Keratinocyte (primary cell): ENCODE data around the gene PLAU. TPM values are rescaled to one million over a fixed set of nuclear protein-coding genes. Genes with fewer than 3 reads are reported as not detected.

Experiments used
- DNase-seq: peaks from one replicate; pipeline ENCODE4 v3.0.0-alpha.2; 2011; ENCODE audit warnings: low read depth, missing footprints, low spot score
- FAIRE-seq: peaks from 2 replicates; lab custom pipeline; 2011; peaks lifted over from hg19 to GRCh38; lab: Jason Lieb, UNC
- H2AFZ ChIP-seq: 2 replicates; pipeline ENCODE4 v1.6.0; 2012; ENCODE audit warnings: low read length, control low read depth, inconsistent platforms; ENCODE audit not compliant: control insufficient read depth
- H3K27ac ChIP-seq: 2 replicates; pipeline ENCODE4 v1.5.1; 2011; ENCODE audit warnings: low read length; ENCODE audit not compliant: control insufficient read depth, insufficient read depth
- H3K27me3 ChIP-seq: 3 replicates; pipeline ENCODE4 v1.6.0; 2011; ENCODE audit warnings: low read length; ENCODE audit not compliant: control insufficient read depth, insufficient read depth; ENCODE audit errors: extremely low read depth
- H3K36me3 ChIP-seq, 2 experiments: 2 replicates in 1 of 2; 3 replicates in 1 of 2; pipeline ENCODE4 v1.5.1; 2011; ENCODE audit warnings: low read length in 2 of 2, mild to moderate bottlenecking in 1 of 2; ENCODE audit not compliant: control insufficient read depth in 2 of 2, insufficient read depth in 2 of 2; ENCODE audit errors: extremely low read depth in 1 of 2
- H3K4me1 ChIP-seq: 3 replicates; pipeline ENCODE4 v1.5.1; 2011; ENCODE audit warnings: low read length; ENCODE audit not compliant: control insufficient read depth, insufficient read depth; ENCODE audit errors: extremely low read depth
- H3K4me2 ChIP-seq: 3 replicates; pipeline ENCODE4 v1.6.0; 2011; ENCODE audit warnings: low read depth, low read length; ENCODE audit not compliant: control insufficient read depth, insufficient read depth; ENCODE audit errors: extremely low read depth
- H3K4me3 ChIP-seq, 3 experiments: fragments of 200-600 bp in 1 of 3; sonication (generic) in 1 of 3; 2 replicates in 2 of 3; 3 replicates in 1 of 3; pipeline ENCODE4 v1.5.1; 2011 to 2016; ENCODE audit warnings: low read length in 3 of 3, mild to moderate bottlenecking in 3 of 3, control low read depth in 2 of 3, inconsistent platforms in 1 of 3, low read depth in 1 of 3, mixed read lengths in 1 of 3, mixed run types in 1 of 3, moderate library complexity in 1 of 3; ENCODE audit not compliant: control insufficient read depth in 2 of 3, insufficient read depth in 2 of 3; ENCODE audit errors: extremely low read depth in 1 of 3
- H3K79me2 ChIP-seq: 2 replicates; pipeline ENCODE4 v1.6.0; 2012; ENCODE audit warnings: low read length; ENCODE audit not compliant: control insufficient read depth, insufficient read depth
- H3K9ac ChIP-seq: 3 replicates; pipeline ENCODE4 v1.6.0; 2011; ENCODE audit warnings: low read length; ENCODE audit not compliant: control insufficient read depth, insufficient read depth; ENCODE audit errors: extremely low read depth
- H3K9me1 ChIP-seq: 3 replicates; pipeline ENCODE4 v1.6.0; 2011; ENCODE audit warnings: low read length; ENCODE audit not compliant: control insufficient read depth, insufficient read depth; ENCODE audit errors: extremely low read depth
- H3K9me3 ChIP-seq: 2 replicates; pipeline ENCODE4 v1.5.1; 2012; ENCODE audit warnings: low read depth, low read length; ENCODE audit not compliant: control insufficient read depth
- H4K20me1 ChIP-seq: 3 replicates; pipeline ENCODE4 v1.6.0; 2011; ENCODE audit warnings: low read length; ENCODE audit not compliant: control insufficient read depth, insufficient read depth; ENCODE audit errors: extremely low read depth
- EZH2 ChIP-seq: IDR thresholded peaks from one replicate; pipeline ENCODE4 v1.6.1; 2012; ENCODE audit warnings: inconsistent platforms, mild to moderate bottlenecking, low read length, moderate library complexity
- dilution Hi-C: fragments of 300-500 bp; cut with MboI; formaldehyde crosslinking; loops from one replicate; pipeline ENCODE4 v1.7.0; 2020; ENCODE audit warnings: low sequenced_read_pairs; ENCODE audit not compliant: extremely low pct_ligation_motif_present
- polyA plus RNA-seq, 5 experiments: library from polyadenylated mRNA; depleted of rRNA in 3 of 5; stranded (reverse) in 3 of 5; stranded (forward) in 1 of 5; unstranded in 1 of 5; fragments of >200 nt; gene quantifications; 1 replicate in 1 of 5; 2 replicates in 3 of 5; 3 replicates in 1 of 5; pipeline versions ENCODE4 v1.2.1 to v1.2.3, GENCODE V29; 2011 to 2012; ENCODE audit warnings: missing spikeins in 2 of 5, low read depth in 1 of 5, low replicate concordance in 1 of 5
- TF ChIP-seq, protein P1 (sequence below), 3 experiments: IDR thresholded peaks in 1 of 3; conservative IDR thresholded peaks in 1 of 3; optimal IDR thresholded peaks in 1 of 3; 2 replicates in 2 of 3; 3 replicates in 1 of 3; pipeline versions ENCODE3 to v1.5.1; 2011; ENCODE audit warnings: low read length in 3 of 3, mild to moderate bottlenecking in 3 of 3, moderate library complexity in 2 of 3, control low read depth in 1 of 3, inconsistent platforms in 1 of 3; ENCODE audit not compliant: insufficient read depth in 2 of 3; ENCODE audit errors: extremely low read depth in 1 of 3

The PLAU gene
- polyA plus RNA-seq, 1 donor (not counting 4 experiments of a cell fraction or from before 2014, with no cell fraction given): 262 TPM

DNA sequence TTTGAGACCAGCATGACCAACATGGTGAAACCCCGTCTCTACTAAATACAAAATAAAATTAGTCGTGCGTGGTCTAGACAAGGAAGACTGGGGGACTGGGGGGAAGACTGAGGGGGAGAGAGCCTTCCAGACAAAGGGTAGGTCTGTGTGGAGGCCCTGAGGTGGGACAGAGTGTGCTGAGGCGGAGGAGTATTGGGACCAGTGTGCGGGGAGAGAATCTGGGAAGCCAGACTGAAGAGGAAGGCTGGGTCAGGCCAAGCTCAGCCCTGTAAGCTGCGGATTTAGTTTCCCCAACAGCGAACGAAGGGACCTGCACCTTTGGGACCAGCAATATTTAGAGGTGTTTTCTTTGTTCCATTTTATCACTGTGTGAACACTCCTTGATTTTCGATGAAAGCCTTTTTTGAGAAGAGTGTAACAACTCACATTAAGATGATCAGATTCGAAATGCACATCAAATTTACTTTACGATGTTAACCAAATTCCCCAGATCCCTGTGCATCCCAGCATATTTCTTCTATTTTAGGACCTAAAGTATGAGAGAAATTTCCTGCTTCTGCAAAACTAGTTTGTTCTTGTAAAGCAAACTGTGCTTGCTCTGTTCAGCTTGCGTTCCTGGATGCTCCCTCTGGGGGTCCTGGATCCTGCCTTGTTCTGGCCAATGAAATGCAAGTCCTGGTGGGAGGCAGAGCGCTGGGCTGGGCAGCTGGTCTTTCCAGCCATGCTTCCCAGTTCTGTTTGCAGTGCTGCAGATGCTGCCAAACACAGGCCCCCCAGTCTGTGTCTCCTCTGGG lies 39.4 kb downstream of the PLAU start:
- DNase-seq: no peak
- Histone ChIP-seq H3K9me1 (no peaks in the 10 kb centered on the region), H3K4me2 (no peak overlapping the region), H2AFZ (no peak overlapping the region), H3K4me1 (no peaks in the 10 kb centered on the region), H3K9ac (no peak overlapping the region), H3K79me2 (no peaks in the 10 kb centered on the region), H3K4me3 (no peak overlapping the region), H3K27me3 (no peaks in the 10 kb centered on the region), H3K9me3 (no peaks in the 10 kb centered on the region), H3K27ac (no peak overlapping the region), H4K20me1 (no peaks in the 10 kb centered on the region), H3K36me3 (no peaks in the 10 kb centered on the region)
- TF ChIP-seq, protein P1, sequence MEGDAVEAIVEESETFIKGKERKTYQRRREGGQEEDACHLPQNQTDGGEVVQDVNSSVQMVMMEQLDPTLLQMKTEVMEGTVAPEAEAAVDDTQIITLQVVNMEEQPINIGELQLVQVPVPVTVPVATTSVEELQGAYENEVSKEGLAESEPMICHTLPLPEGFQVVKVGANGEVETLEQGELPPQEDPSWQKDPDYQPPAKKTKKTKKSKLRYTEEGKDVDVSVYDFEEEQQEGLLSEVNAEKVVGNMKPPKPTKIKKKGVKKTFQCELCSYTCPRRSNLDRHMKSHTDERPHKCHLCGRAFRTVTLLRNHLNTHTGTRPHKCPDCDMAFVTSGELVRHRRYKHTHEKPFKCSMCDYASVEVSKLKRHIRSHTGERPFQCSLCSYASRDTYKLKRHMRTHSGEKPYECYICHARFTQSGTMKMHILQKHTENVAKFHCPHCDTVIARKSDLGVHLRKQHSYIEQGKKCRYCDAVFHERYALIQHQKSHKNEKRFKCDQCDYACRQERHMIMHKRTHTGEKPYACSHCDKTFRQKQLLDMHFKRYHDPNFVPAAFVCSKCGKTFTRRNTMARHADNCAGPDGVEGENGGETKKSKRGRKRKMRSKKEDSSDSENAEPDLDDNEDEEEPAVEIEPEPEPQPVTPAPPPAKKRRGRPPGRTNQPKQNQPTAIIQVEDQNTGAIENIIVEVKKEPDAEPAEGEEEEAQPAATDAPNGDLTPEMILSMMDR (optimal IDR thresholded peaks at IDR 0.05 in 1 of 3, IDR thresholded peaks at IDR 0.05 in 1 of 3, conservative IDR thresholded peaks at IDR 0.05 in 1 of 3; ENCODE audit: extremely low read depth in 1 of 3, insufficient read depth in 2 of 3, low read length in 3 of 3): no peak
- TF ChIP-seq EZH2: no peak
- no peak for FAIRE-seq
- dilution Hi-C loops: no loop called here

DNA sequence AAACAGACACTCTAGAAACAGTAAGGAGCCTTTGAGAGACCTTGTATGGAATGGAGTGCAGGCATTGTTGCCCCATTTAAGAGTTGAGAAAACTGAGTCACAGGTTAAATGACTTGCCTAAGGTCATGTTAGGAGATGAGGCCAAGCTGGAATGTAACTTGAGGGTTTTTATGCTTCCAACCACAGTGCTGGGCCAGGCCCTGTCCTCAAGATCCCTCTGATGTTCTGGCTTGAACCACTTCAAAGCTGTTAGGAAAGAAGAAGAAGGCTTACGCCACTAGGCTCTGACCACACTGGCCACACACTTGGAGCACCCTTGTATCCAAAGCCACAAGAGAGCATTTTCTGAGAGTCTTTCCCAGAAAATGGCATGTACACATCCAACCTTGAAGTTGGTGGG lies 42.7 kb downstream of the PLAU start:
- Histone ChIP-seq H3K27me3 (no peaks in the 10 kb centered on the region), H3K4me1 (peaks cover 7% of the 10 kb centered on the region), H3K36me3 (no peaks in the 10 kb centered on the region), H3K27ac (no peak overlapping the region), H4K20me1 (no peaks in the 10 kb centered on the region), H3K9me3 (no peaks in the 10 kb centered on the region), H3K4me2 (no peak overlapping the region), H3K79me2 (no peaks in the 10 kb centered on the region), H3K4me3 (no peak overlapping the region), H2AFZ (no peak overlapping the region), H3K9ac (no peak overlapping the region), H3K9me1 (peaks cover 2% of the 10 kb centered on the region)
- FAIRE-seq: no peak
- DNase-seq: no peak
- no peak for TF ChIP-seq EZH2
- TF ChIP-seq, protein P1 (optimal IDR thresholded peaks at IDR 0.05 in 1 of 3, IDR thresholded peaks at IDR 0.05 in 1 of 3, conservative IDR thresholded peaks at IDR 0.05 in 1 of 3; ENCODE audit: extremely low read depth in 1 of 3, insufficient read depth in 2 of 3, low read length in 3 of 3): no peak
- dilution Hi-C loops: no loop called here
